HG02884 (cell line): Measurements from ENCODE around the gene XPO6.

Source experiments
- ATAC-seq: cut with Tn5 transposase; IDR thresholded peaks from one replicate; pipeline ENCODE4 v1.9.1; 2021; ENCODE audit warnings: mild to moderate bottlenecking, moderate library complexity; ENCODE audit not compliant: unreplicated experiment

The XPO6 gene

GRCh38 chr16:28069971-28070794 is 141.6 kb downstream of the XPO6 start:
- no peak for ATAC-seq

- no peak for ATAC-seq
Observed at GRCh38 chr16:28068976-28069375, 142.8 kb downstream of the XPO6 start.

- ATAC-seq, result no peak
Observed at GRCh38 chr16:28067604-28068379, 144.0 kb downstream of the XPO6 start.

GRCh38 chr16:28064706-28065249 is 147.0 kb downstream of the XPO6 start:
- ATAC-seq, result no peak

GRCh38 chr16:28064150-28064549 is 147.6 kb downstream of the XPO6 start:
- no peak for ATAC-seq

- ATAC-seq, result no peak
Observed at GRCh38 chr16:28063591-28064061, 148.1 kb downstream of the XPO6 start, which contains the start of gene GSG1L. GSG1L (minus strand) TSS chr16:28063714; CDS start chr16:28063424, 290 bp downstream.

GRCh38 chr16:28062847-28063521 is 148.8 kb downstream of the XPO6 start:
- no peak for ATAC-seq

- no peak for ATAC-seq
Observed at GRCh38 chr16:28062261-28062846, 149.4 kb downstream of the XPO6 start.

GRCh38 chr16:28061352-28062101 is 150.2 kb downstream of the XPO6 start:
- ATAC-seq, result no peak

- ATAC-seq, result no peak
Observed at GRCh38 chr16:28059841-28060575, 151.8 kb downstream of the XPO6 start.

GRCh38 chr16:28058839-28059589 is 152.8 kb downstream of the XPO6 start:
- no peak for ATAC-seq

GRCh38 chr16:28057949-28058348 is 153.8 kb downstream of the XPO6 start:
- no peak for ATAC-seq

GRCh38 chr16:28053461-28053860 is 158.3 kb downstream of the XPO6 start:
- ATAC-seq, result no peak

GRCh38 chr16:28052274-28053128 is 159.3 kb downstream of the XPO6 start:
- ATAC-seq, result no peak

- no peak for ATAC-seq
Observed at GRCh38 chr16:28051486-28051885, 160.3 kb downstream of the XPO6 start.
